Natural killer cell (primary cell): ENCODE measurements around the gene PARVA. TPM values are rescaled to one million over a fixed set of nuclear protein-coding genes. Genes with fewer than 3 reads are reported as not detected.

Experiments used
- ATAC-seq, 3 donors: fragments of 150-1000 bp in 2 of 3; fragments of 200-7000 bp in 1 of 3; cut with Tn5 transposase; 1 replicate in 1 of 3; 2 replicates in 2 of 3; pipeline ENCODE4 v1.10.0; 2021; ENCODE audit warnings: mild to moderate bottlenecking in 2 of 3, moderate library complexity in 2 of 3
- DNase-seq, 2 donors: peaks; one replicate each; pipeline versions ENCODE4 v3.0.0 to v3.0.0-alpha.2; 2013 to 2021; ENCODE audit warnings: mixed read lengths in 1 of 2
- H3K27ac ChIP-seq: one replicate; pipeline ENCODE4 v1.5.1; 2013; ENCODE audit warnings: mild to moderate bottlenecking, low read length
- H3K27me3 ChIP-seq: one replicate; pipeline ENCODE4 v1.6.1; 2013; ENCODE audit warnings: low read length; ENCODE audit not compliant: control insufficient read depth, insufficient read depth
- H3K36me3 ChIP-seq: one replicate; pipeline ENCODE4 v1.6.1; 2013; ENCODE audit warnings: low read length; ENCODE audit not compliant: control insufficient read depth, insufficient read depth
- H3K4me1 ChIP-seq: one replicate; pipeline ENCODE4 v1.6.1; 2013; ENCODE audit warnings: low read length; ENCODE audit not compliant: control insufficient read depth, insufficient read depth
- H3K4me3 ChIP-seq: one replicate; pipeline ENCODE4 v1.5.1; 2013; ENCODE audit warnings: low read length
- H3K9me3 ChIP-seq: one replicate; pipeline ENCODE4 v1.6.1; 2013; ENCODE audit warnings: low read length; ENCODE audit not compliant: control insufficient read depth, insufficient read depth
- H3K27ac Mint-ChIP-seq, 2 donors: one replicate each; pipeline ENCODE4 v1.8.0; 2022; ENCODE audit warnings: mild to moderate bottlenecking in 2 of 2, mixed read lengths in 2 of 2, moderate library complexity in 1 of 2
- H3K27me3 Mint-ChIP-seq, 2 donors: one replicate each; pipeline ENCODE4 v1.8.0; 2022; ENCODE audit warnings: low read depth in 2 of 2, mixed read lengths in 2 of 2
- H3K36me3 Mint-ChIP-seq: one replicate; pipeline ENCODE4 v1.8.0; 2022; ENCODE audit warnings: mixed read lengths
- H3K4me1 Mint-ChIP-seq, 2 donors: one replicate each; pipeline ENCODE4 v1.8.0; 2022; ENCODE audit warnings: mixed read lengths in 2 of 2
- H3K4me3 Mint-ChIP-seq: one replicate; pipeline ENCODE4 v1.8.0; 2022; ENCODE audit warnings: mild to moderate bottlenecking, moderate library complexity, mixed read lengths
- H3K9me3 Mint-ChIP-seq, 2 donors: one replicate each; pipeline ENCODE4 v1.8.0; 2022; ENCODE audit warnings: mixed read lengths in 2 of 2
- WGBS: methylation state at CpG from one replicate; pipeline ENCODE4 v1.1.7; 2013; ENCODE audit warnings: missing lambda C conversion rate; ENCODE audit not compliant: insufficient coverage; 5-methylcytosine and 5-hydroxymethylcytosine counted together
- intact Hi-C: fragments of 100-400 bp; cut with micrococcal nuclease; formaldehyde crosslinking; loops from one replicate; pipeline ENCODE4 v1.14.2; 2022
- total RNA-seq, 4 donors: library from RNA; stranded (reverse); fragments of 120-200 nt in 1 of 4; gene quantifications; one replicate each; pipeline versions ENCODE4 v1.2.3 to v1.2.4, GENCODE V29; 2013 to 2022
- TF ChIP-seq, protein P1 (sequence below): fragments of 200-600 bp; IDR thresholded peaks from one replicate; pipeline ENCODE4 v1.8.0; 2022; ENCODE audit warnings: antibody characterized with exemption

PARVA gene
- total RNA-seq, 3 donors from 2014 or later (not counting 1 experiment from before 2014, with no cell fraction given), result 0.07 to 1.0 TPM; not detected in 1

DNA sequence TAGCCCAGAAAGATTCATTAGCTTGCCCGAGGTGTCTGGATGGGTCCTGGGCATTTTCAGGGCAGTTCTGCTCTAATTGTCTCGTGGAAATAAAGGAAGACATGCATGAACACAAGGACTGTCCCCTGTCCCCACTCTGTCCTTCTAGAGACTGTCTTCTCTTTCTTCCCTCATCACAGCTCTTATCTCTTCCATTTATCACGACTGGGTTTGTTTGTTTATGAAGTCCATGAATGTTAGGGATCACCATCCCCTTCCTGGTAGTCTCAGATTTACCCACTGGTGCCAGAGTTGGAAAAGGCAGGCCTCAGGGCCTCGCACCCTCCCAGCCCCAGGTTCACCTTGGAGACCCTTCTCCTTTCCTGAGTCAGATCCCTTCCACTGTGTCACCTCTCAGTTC lies 134.8 kb downstream of the PARVA start:
- H3K27ac Mint-ChIP-seq, result no peak overlapping the region
- 85% methylated on average over 3 of the region's 4 CpGs for WGBS
- H3K4me1 Mint-ChIP-seq, result no peaks in the 10 kb centered on the region
- Histone ChIP-seq H3K4me1 (no peaks in the 10 kb centered on the region), H3K36me3 (no peaks in the 10 kb centered on the region), H3K9me3 (no peaks in the 10 kb centered on the region), H3K4me3 (no peak overlapping the region), H3K27me3 (no peaks in the 10 kb centered on the region), H3K27ac (no peak overlapping the region)
- H3K36me3 Mint-ChIP-seq, result no peaks in the 10 kb centered on the region
- no peak overlapping the region for H3K4me3 Mint-ChIP-seq
- ATAC-seq (no peak), DNase-seq (no peak)
- peaks cover 1 to 17% of the 10 kb centered on the region in 2 donors for H3K27me3 Mint-ChIP-seq
- no peaks in the 10 kb centered on the region for H3K9me3 Mint-ChIP-seq
- intact Hi-C loops, result no loop called here
- TF ChIP-seq, protein P1, sequence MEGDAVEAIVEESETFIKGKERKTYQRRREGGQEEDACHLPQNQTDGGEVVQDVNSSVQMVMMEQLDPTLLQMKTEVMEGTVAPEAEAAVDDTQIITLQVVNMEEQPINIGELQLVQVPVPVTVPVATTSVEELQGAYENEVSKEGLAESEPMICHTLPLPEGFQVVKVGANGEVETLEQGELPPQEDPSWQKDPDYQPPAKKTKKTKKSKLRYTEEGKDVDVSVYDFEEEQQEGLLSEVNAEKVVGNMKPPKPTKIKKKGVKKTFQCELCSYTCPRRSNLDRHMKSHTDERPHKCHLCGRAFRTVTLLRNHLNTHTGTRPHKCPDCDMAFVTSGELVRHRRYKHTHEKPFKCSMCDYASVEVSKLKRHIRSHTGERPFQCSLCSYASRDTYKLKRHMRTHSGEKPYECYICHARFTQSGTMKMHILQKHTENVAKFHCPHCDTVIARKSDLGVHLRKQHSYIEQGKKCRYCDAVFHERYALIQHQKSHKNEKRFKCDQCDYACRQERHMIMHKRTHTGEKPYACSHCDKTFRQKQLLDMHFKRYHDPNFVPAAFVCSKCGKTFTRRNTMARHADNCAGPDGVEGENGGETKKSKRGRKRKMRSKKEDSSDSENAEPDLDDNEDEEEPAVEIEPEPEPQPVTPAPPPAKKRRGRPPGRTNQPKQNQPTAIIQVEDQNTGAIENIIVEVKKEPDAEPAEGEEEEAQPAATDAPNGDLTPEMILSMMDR, result no peak

DNA sequence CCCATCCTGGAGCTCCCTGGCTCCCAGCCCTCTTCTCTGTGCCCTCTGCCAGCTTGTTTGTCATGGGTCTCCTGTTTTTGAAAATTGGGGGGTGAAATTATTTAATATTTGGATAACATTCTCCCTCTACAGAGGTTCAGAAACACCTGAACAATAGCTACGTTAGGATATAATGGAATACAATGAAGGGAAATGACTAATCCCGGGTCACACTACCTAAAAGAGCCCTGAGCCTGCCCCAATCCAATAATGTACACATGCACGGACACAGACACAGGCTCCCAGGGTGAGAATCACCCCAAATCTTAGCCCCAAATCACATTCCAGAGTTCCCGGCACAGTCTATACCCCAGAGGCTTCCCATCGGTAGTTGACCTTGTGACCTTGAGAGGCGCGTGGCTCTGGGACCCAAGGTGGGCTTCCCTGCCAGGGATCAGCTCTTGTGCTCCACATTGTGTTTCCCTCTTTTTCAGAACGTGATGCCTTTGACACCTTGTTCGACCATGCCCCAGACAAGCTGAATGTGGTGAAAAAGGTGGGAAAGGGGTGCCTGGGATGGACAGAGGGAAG lies 135.5 kb downstream of the PARVA start:
- TF ChIP-seq, protein P1, result no peak
- ATAC-seq (no peak), DNase-seq (no peak)
- H3K4me3 Mint-ChIP-seq, result no peak overlapping the region
- H3K36me3 Mint-ChIP-seq, result no peaks in the 10 kb centered on the region
- H3K4me3 ChIP-seq, result no peak overlapping the region
- no peaks in the 10 kb centered on the region for H3K4me1 ChIP-seq
- no peaks in the 10 kb centered on the region for H3K4me1 Mint-ChIP-seq
- intact Hi-C loops, result no loop called here
- H3K36me3 ChIP-seq, result no peaks in the 10 kb centered on the region
- H3K27me3 ChIP-seq, result no peaks in the 10 kb centered on the region
- H3K9me3 Mint-ChIP-seq, result no peaks in the 10 kb centered on the region
- 75% methylated on average over 8 of the region's 9 CpGs for WGBS
- H3K27ac Mint-ChIP-seq, result no peak overlapping the region
- H3K27me3 Mint-ChIP-seq, result peaks cover 0 to 10% of the 10 kb centered on the region in 2 donors
- H3K27ac ChIP-seq, result no peak overlapping the region
- H3K9me3 ChIP-seq, result no peaks in the 10 kb centered on the region

DNA sequence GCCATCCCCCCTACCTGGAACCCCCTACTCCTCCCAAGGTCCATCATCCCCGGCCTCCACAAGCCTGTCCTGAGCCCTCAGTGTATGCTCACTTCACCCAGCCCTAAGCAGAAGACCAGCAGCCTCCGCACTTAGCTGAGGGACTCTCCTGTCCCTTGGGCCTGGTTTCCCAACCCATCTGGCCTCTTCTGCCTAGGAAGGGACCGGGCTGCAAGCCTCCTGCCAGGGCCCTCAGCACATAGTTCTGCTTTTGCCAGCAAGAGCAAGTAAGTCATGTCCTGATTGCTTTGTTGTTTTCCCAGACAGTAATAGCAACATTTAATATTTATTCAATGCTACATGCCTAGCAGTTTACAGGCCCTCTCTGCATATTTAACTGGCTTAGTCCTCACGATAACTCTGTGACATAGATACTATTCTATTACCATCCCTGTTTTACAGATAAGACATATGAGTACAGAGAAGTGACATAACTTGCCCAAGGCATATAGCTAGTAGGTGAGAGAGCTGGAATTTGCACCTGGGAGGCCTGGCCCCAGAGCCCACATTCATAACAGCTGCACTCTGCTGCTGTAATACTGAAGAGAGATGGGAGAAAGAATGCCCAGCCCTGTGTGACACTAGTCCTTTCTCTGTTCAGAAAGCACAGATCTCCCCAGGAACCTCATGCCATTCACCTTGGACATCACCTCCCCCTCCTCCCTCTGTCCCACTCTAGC lies 139.2 kb downstream of the PARVA start:
- H3K9me3 ChIP-seq, result no peaks in the 10 kb centered on the region
- no peak overlapping the region for H3K27ac Mint-ChIP-seq
- no peaks in the 10 kb centered on the region for H3K36me3 ChIP-seq
- 86% methylated on average over 3 of the region's 4 CpGs for WGBS
- TF ChIP-seq, protein P1, result no peak
- no peak overlapping the region for H3K4me3 Mint-ChIP-seq
- H3K27me3 Mint-ChIP-seq, result peaks cover 0 to 4% of the 10 kb centered on the region in 2 donors
- H3K4me3 ChIP-seq, result no peak overlapping the region
- no peaks in the 10 kb centered on the region for H3K9me3 Mint-ChIP-seq
- no peak for DNase-seq
- no peak for ATAC-seq
- no peaks in the 10 kb centered on the region for H3K27me3 ChIP-seq
- no peaks in the 10 kb centered on the region for H3K4me1 ChIP-seq
- no peak overlapping the region for H3K27ac ChIP-seq
- intact Hi-C loops, result no loop called here
- H3K36me3 Mint-ChIP-seq, result no peaks in the 10 kb centered on the region
- H3K4me1 Mint-ChIP-seq, result no peaks in the 10 kb centered on the region
